Left renal pelvis (tissue), 4 donors: ENCODE results near the gene SAMD14. TPM values are rescaled to one million over a fixed set of nuclear protein-coding genes. Genes with fewer than 3 reads are reported as not detected.

ENCODE experiments used
- DNase-seq, 4 donors: peaks; one replicate each; pipeline ENCODE4 v3.0.0-alpha.2; 2013; ENCODE audit warnings: low read depth in 4 of 4, low spot score in 3 of 4
- polyA plus RNA-seq, 4 donors: library from polyadenylated mRNA; unstranded; fragments of 120-200 nt; gene quantifications; one replicate each; pipeline ENCODE4 v1.2.1, GENCODE V29; 2013; ENCODE audit not compliant: insufficient read length in 4 of 4

SAMD14 gene
- polyA plus RNA-seq, 4 donors, result 9.2 to 19.0 (median 13.1) TPM

DNA sequence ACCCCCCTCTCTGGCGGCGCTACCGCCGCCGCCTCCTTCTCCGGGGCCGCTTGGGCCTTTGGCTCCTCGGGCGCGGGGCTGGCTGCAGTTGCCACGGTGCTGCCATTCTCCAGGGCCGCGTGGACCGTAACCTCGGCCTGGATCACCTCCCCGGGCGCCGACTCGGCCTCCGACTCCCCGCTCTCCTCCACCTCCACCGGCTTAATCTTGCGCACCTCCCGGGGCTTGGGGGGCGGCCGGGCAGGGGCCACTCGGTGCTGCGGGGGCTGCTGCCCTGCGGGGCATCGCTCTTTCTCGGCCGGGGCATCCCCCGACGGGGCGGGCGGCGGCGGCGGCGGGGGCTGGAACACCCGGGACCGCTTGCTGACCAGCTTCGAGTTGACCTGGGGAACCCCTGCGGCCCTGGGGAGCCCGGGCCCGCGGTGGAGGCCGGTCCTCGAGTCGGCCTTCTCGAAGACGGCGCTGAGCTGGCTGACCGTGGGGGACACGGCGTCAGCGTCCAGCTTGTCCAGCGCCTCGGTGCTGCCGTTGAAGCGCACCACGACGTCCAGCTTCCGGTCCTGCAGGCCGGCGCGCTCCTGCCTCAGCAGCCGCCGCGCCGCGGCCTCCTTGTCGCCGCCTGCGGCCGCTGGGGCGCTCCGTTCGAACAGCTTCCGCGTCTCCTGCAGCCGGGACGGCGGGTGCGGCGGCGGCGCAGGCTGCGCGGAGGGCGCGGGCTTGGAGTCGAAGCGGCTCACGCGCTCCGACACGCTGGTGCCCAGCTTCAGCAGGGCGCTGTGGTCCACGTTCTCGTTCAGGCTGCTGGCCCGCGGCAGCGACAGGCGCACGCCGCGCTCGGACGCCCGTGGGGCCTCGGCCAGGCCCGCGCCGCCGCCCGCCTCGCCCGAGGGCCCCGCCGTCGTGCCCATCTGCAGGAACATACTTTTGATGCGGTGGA lies 19.7 kb upstream of the SAMD14 start:
- DNase-seq, result no peak

DNA sequence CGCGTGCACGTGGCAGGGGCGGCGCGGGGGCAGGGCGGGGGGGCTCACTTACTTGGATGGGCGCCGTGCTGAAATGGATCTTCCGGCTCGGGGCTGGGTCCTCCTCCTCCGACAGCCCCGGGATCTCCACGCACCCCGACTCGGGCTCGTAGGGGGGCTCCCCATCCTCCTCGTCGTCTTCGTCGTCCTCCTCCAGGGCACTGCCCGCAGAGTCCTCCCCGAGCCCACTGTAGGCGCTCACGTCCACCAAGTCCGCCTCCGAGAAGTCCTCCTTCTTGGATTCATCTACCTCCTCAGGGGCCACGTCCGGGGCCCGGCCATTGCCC lies 19.1 kb upstream of the SAMD14 start:
- no peak for DNase-seq

DNA sequence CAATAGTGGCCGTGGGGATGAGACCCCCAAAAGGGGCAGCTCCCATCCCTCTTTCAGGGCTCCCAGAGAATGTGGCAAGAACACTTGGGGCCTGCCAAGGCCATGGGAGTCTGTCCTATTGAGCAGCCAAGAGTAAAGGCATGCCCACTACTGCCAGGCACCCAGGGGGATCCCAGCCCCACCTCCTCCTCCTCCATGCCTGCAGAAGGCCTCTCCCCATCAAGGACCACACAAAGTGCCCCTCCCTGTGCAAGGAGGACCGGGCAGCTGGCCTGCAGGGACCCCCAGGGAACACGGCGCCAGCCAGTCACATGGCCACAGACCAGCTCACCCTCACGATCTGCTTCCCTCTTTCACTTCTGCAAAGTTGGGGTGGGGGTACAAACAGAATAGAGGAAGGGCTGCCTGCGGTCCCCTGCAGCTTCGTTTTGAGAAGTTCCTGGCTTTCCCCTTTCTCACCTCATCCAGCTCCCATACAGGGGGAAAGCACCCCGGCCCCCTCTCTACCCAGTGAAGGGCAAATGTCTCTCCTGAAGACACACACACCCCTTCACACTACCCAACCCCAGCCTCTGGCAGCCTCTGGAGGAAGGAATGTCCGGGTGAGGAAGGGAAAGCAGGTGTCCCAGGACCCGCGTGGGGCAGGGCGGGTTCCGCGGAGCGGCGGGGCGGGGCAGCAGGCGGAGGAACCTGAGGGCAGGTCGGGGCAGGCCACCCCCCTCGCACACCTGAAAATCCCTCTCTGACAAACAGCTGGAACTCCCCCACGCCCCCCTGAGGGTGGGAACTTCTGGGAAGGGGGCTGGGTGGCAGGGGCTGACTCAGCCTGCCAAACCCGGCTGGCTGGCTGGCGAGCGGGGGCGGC lies 18.5 kb upstream of the SAMD14 start:
- no peak for DNase-seq

DNA sequence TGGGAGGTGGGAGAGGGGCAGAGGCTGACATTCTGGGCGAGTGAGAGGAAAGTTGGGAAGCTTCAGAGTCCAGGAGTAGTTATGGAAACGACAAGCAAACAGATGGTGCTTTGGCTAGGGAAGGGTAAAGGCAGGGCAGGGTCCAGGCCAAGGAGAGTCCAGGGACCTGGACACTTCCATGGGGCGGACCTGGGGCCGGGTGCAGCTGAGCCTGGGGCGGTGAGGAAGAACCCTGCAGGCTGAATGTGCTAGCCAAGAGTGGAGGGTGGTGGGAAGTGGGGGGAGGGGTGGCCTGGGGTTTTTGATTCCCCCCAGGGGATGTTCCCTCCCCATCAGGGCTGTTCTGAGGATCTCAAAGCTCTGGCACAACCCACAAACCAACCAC lies 17.9 kb upstream of the SAMD14 start:
- DNase-seq, result no peak

DNA sequence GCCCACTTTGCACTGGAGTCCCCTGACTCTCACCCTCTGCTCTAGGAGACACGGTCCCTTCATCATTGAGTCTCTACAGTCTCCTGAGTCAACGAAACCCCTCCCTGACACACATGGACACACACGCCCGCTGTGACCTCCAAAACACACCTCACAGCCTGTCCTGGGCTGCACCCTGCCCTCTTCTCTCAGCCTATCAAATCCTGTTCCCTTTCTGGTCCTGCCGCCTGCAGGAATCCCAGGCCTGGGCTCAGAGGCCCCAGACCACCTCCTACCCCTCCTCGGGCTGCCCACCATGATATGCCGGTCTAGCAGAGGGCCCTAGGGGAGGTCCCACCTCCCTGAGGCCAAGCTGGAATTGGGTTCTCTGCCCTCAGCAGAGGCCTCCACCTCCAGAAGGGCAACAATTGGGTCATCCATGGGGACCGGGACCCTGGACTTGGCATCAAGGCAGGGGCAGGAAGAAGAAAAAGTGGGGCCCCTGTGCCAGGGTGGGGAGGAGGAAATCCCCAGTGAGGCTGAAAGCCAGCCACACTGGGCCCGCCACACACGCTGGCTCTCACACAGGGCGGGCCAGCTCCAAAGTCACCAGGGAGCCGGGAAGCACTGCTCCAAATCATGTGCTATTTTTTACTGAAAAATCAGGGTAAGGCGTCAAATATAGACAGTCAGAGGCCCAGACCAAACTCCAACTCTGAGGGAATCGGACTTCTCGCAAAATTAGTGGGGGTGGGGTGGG lies 17.1 kb upstream of the SAMD14 start:
- no peak for DNase-seq

DNA sequence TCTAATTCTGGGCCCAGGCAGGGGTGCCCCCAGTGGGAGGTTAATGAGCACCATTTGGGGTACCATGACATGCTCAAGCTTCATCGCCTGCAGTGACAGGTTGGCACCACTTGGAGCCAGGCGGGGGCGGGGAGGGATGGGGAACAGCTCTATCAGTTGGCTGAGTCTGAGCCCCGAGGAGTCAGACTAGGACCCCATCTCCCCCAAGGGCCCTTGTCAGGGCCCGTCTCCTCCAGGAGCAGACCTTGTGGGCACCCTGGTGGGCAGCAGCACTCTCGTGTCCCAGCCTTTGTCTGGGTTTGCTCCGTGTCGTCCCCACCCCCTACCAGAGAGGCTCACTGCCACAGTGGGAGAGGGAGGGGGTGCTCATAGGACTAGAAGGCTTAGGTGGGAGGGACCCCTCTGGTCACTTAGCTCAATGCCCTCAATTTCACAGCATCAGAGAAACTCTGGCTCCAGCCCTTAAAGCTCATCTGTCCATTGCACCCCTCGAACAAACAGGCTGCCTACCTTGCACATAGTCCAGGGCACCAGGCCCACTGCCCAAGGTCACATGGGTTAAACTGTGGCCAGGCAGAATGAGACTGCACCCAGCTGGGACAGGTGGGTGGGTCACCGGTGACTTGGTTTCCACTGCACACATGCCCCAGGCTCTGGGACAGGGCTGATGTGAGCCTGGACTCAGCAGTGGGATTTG lies 16.4 kb upstream of the SAMD14 start:
- no peak for DNase-seq

DNA sequence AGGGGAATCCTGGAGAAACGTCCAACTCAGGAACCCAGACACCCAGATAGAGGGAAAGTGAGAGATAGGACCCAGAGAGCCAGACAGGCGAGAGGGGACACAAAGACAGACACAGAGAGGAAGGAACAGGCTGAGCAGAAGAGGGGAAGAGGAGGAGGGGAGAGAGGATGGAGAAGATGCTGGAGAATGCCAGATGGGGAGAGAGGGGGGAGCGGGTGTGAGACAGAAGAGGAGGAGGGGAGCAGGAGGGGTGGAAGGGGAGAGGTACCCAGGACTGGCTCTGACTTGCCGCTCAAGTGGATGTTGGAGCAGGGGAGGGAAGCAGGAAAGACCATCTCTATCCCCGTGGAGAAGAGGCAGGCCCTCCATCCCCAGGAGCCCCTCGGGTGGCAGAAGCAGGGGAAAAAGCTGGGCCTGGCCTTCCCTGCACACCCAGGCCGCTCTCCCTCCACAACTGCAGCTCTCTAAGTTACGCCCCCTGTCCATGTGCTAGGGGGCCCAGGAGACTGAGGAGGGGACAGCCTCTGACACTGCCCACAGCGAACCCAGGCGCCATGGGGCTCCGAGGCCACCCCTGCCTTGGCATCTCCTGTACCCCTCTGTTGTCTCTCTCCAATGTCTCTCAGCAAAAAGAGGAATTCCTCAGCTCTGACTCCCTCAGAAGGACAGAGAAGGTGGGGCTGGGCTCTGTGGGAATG lies 15.7 kb upstream of the SAMD14 start:
- no peak for DNase-seq

DNA sequence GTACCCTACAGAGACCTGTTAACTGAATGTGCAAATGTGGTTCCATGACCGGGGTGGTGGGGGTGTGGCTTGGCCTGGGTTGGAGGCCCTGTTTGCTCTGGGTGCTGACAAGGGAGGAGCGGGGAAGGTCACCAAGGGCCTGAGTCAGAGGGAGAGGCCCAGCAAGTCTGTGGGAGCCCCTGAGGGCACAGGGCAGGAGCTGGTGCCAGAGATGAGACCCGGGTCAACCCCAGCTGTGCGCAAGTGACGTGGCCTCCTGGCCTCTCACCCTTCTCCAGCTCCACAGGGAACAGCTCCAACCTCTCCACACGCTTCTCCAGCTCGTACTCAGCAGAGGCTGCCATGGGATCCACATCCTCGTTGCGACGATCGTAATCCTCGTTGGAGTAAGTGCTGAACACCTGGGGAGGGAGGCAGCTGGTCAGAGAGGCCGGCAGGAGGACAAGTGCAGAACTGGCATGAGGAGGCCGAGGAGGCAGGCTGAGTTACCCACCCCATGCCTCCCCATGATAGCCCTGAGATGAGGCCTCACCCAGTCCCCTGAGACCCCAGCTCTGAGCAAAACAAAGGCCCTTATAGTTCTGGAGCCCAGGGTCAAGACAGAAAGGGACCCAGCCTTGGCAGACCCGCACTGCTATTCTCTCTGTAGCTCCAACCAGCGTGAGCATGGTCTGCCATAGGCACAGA lies 15.0 kb upstream of the SAMD14 start:
- DNase-seq, result no peak

DNA sequence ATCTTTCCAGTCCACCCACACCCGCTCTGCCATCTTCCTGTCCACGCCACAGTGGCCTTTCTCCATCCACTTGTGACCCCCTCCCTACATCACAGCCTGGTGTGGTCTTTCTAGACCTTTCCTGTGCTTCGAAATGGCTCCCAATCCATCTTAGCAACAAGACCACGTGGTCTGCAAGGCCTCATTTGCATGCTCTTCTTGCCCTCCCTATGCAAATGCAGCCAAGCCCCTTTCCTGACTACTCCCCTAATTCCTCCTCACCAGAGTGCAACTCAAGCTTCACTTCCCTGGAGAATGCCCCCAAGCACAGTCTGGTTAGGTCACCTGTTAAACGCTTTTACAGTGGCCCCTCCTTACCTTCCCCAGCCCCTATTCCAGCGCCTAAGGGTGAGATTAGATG lies 14.4 kb upstream of the SAMD14 start:
- DNase-seq, result no peak

DNA sequence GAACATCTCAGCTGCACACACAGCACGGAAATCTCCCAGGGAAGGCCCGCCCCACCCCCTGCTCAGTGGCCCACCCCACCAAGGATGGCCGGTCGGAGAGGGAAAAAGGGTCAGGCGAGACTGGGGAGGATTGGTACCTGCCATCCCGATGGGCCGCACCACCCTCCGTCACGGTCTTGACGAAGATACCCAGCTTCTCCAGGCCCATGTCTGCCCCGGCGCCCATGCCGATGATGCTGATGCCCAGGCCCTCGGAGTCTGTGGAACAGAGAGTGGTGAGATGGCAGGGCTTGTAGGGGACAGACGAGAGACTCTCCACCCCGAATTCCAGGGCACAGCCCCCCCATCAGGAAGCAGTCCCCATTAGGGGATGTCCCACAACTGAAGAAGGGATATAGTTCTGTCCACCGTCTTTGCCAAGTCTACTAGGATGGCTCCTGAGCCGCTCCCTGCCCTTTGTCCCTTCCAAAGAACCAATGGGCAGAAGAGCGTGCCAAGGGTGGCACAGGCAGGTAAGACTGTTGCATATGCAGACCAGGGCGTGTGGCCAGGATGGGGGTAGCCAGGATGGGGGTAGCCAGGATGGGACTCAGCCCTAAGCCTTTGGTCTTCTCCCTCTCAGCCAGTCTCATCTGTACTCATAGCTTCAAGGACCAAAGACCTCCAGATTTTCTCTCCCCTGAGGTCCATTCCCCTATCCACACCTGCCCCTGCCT lies 13.7 kb upstream of the SAMD14 start:
- no peak for DNase-seq

DNA sequence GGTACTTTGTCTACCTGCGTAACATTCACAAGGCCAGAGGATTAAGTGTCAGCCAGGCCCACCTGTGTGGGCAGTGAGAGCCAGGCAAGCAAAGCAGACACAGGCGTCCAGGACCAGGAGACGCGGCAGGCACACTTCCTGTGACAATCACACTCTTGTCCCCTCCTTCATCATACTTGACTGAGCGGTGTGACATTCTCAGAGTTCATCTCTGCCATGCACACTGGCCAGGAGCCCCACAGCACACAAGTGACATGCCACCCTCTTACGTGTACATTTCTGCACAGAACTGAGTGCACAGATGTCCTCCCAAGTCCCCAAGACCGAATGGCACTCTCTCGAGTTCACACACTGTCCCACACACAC lies 11.8 kb upstream of the SAMD14 start:
- DNase-seq, result no peak

DNA sequence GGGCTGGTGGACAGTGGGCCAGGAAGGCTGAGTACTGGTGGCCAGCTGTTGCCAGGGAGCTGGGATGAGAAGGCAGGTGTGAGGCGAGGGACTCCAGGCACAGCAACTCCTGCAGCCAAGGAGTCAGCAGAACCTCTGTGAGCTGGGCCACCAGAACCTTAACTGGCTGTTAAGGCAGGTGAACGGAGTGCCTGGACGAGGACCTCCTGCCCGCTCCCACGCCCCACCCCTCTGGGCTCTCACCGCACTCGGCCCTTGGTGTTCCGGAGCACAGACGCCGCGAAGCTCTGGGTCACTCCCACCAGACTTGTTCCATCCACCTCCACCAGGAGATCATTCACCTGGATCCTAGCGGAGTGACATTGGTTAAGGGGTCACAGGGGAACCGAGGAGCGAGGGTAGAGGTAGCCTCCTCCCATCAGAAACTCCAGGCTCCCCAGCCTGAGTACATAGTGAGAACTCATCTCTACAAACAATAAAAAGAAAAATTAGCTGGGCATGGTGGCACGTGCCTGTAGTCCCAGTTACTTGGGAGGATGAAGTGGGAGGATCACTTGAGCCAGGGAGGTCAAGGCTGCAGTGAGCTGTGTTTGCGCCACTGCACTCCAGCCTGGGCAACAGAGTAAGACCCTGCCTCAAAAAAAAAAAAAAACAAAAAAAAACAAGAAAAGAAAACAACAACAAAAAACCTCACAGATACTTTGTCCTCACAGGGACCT lies 11.2 kb upstream of the SAMD14 start:
- no peak for DNase-seq

DNA sequence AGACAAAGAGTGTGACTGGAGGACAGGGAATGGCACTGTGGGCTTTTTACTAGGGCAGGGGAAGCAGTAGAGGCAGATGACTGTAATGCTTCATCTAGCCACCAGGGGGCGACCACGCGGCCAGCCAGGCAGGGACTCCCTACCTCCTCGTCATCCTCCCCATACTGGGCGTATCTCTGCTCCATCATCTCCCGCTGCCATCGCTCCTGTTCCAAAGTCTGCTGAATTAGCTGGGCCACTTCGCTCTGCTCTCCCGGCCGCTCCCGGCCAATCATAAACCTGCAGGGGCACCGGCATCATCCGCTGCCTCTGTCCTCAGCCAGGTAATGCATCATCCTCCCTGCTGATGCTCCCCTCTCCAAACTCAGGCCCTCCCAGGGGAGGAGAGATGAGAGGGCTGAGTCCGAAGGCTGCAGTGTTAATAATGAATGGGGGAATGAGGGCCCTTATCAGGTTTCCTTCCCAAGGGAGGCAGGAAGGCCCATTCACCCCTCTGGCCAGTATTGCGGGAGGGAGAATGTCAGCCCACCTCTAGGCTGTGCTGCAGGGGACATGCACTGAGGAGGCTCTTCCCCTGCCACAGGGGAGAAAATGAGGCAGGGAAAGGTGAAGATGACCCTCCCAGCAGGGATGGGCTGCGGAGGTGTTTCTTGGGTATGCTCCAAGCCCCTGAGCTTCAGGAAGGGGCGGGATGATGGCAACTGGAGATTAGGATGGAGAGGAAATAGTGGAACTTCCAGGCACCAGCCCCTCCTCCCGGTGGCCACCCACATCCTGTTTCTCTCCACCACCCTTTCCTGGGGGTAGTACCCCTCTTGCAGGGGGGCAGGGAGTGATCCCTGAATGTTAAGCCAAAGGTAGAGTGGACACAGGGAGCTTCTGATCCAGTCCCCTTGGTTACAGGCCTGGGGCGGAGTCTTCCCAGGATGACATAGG lies 10.3 kb upstream of the SAMD14 start:
- no peak for DNase-seq

DNA sequence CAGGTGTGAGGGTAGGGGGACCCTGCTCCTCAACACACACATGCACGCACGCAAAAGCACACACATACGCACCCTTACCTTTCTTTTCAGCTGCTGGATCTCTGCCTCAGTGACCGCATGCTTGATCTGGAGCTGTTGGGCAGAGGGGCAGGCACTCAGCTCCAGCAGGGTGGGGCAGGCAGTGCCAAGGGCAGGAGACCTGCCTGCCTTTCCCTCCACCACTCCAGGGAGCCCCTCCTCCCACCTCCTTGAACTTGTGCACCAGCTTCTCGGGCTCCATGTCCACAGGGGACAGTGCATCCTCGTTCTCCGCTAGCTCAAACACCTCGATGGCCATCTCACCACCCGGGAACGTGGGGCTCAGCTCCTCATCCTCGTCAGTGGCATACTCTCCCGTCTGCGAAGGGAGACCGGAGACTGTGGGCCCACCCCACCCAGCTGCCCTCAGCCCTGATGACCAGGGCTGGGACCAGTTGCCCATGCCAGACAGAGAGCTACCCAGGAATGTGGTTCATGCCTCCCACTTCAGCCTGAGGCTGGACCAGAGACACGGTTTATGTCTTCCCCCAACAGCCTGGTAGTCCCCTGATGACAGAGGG lies 9.3 kb upstream of the SAMD14 start:
- no peak for DNase-seq

DNA sequence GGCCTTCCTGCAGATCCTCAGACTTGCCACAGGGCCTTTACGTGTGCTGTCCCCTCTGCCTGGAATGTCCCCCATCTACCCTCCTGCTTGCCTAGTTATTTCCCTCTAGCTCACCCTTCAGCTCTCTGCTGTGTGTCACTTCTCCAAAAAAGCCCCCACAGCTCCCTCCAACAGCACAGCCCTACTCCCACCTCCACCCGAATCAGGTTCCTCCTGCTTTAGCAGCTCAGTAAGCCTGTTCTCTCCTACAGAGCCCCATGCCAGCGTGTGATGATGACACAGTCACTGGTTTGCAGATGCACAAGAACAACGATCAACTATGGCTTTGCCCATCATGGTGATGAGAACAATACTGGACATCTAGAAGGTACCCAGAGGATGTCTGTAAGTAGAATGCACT lies 7.1 kb upstream of the SAMD14 start:
- no peak for DNase-seq

DNA sequence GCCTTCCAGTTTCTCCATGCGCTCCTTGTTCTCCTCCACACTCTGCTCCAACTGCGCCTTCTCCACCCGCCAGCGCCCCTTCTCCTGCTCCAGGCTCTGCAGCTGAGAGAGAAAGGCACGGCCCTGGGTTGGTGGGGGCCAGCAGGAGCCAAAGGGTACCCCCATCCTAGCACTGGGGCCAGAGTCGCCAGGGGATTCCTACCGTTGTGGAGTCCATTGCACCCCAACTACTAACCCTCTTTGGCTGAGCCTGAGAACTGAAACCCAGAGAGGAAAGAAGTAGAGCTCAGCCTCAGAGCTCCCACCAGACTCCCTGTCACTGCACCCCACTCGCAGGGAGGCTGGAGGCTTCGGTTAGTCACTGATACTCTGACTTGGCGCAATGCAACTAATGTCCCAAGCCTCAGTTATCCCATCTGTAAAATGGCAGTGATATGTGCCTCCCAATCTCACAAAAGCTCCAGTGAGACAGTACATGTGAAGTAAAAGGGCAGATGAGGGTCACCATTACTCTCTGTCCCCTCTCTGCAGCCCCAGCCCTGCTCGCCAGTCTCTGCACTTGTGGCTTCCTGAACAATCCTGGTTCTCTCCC lies 6.2 kb upstream of the SAMD14 start:
- no peak for DNase-seq
